Left renal cortex interstitium (tissue), 4 donors: ENCODE measurements around the gene ITGB6. TPM values are rescaled to one million over a fixed set of nuclear protein-coding genes. Genes with fewer than 3 reads are reported as not detected.

ENCODE experiments used
- DNase-seq, 4 donors: peaks; one replicate each; pipeline ENCODE4 v3.0.0-alpha.2; 2013; ENCODE audit warnings: low read depth in 4 of 4, low spot score in 2 of 4, missing footprints in 1 of 4
- polyA plus RNA-seq, 4 donors: library from polyadenylated mRNA; unstranded; fragments of 120-200 nt; gene quantifications; one replicate each; pipeline ENCODE4 v1.2.1, GENCODE V29; 2013; ENCODE audit not compliant: insufficient read length in 4 of 4

The ITGB6 gene, protein sequence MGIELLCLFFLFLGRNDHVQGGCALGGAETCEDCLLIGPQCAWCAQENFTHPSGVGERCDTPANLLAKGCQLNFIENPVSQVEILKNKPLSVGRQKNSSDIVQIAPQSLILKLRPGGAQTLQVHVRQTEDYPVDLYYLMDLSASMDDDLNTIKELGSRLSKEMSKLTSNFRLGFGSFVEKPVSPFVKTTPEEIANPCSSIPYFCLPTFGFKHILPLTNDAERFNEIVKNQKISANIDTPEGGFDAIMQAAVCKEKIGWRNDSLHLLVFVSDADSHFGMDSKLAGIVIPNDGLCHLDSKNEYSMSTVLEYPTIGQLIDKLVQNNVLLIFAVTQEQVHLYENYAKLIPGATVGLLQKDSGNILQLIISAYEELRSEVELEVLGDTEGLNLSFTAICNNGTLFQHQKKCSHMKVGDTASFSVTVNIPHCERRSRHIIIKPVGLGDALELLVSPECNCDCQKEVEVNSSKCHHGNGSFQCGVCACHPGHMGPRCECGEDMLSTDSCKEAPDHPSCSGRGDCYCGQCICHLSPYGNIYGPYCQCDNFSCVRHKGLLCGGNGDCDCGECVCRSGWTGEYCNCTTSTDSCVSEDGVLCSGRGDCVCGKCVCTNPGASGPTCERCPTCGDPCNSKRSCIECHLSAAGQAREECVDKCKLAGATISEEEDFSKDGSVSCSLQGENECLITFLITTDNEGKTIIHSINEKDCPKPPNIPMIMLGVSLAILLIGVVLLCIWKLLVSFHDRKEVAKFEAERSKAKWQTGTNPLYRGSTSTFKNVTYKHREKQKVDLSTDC
- polyA plus RNA-seq: 10 to 100 TPM; 11.7 to 20.6 (median 16.2) TPM

DNA sequence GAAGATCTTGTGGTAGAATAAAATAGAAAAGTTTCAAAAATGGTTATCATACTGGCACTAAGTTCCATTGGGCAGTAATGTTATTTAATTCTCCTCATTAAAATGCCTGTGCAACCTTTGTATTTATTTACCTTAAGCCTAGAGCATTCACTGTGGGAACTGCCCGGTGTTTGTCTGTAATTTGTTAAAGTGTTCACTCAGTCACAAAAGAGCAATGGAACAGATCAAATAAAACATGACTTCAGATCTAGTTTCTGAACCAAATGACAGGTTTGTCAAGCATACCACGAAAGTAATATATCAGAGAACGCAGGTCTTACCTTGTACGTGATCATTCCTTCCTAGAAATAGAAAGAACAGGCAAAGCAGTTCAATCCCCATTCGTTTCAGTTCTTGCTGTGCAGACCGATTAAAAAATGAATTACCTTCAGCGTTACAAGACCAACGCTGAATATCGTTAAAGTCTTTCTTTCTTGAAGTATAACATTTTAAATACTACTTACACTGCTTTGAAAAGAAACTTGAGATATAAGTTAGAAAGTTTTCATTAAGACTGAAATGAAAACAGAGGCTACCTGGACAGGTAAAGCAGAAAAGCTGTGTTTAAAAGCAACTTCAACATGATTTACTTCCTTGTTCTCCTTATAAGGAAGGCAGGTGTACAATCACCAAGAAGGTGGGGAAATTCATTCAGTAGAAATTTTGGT lies at the start of gene ITGB6:
Gene ITGB6, minus strand, starts transcription at position 590 of the 707 bp plus-strand sequence. Its CDS starts 209 bp downstream, at position 381.
- DNase-seq: no peak

DNA sequence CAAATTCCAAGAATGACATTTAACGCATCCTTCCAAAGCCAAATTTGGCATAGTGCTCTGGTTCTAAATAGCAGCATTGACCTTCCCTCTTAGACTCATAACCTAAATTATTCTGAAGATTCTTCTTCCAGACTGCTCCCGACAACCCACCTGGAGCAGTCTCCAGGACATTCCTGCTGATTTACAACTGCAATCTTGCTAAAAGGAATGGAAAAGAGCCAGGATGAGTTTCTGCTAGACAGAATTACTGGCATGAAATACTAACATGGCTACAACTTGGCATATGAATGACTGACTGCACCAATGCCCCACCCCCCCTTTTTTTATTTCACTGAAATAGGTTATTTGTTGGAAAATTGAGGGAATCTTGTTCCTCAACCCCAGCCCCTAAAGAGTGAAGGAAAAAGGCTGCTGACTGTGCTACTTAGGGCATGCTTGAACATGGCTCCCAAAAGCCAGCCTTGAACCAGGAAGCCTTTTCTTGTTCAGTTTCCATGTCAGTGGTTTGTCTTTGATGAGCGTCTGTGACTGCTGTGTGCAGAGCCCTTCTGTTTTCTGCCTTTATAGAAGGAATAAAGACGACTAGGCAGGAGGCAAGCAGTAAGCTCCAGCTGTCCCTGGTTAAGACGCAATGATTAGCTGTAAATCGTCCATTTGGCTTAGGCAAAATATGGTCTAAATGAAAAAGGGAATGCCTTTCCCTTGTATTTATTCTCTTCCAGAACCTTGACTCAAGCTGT lies 47.4 kb upstream of the ITGB6 start:
- DNase-seq: no peak

DNA sequence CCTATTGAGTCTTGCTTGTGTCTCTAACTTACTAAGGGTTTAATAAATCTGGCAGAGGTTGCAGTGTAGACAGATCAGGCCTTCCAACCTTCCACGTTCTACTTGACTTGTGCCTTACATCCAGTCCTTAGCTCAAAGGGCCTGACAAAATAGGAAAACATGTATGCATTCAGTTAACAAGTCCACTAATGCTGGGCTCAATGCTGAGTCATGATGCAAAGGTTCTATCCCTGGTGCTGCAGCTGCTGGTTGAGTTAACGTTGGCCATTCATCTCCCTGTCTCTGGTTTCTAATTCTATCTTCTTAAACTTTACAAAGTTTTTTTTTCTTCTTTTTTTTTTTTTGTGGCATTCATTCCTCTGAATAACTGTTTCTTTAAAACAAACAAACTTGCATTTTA lies 46.3 kb upstream of the ITGB6 start:
- no peak for DNase-seq

DNA sequence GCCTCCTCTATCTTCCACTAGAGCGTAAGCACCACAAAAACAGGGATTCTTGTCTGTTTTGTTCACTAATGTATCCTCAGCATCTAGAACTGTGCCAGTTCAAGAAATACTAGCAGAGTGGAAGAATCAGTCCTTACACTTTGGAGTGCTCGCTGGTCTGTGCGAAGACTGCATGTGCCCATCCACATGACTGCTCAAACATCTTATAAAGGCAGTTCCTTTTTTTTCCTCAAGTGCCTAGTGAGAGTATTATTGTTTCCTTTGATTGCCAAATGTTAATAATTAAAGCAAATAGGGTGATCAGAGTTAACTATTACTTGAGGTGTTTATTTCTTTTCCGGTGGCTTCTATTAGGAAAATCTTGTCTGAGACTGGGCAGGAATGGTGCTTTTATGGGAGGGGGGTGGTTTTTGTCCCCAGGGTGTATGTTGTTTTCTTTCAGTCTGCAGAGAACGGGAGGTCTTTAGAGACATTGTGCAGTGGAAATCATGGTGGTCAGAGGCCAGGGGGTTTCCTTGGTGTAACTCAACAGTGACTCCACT lies 45.6 kb upstream of the ITGB6 start:
- DNase-seq: no peak

DNA sequence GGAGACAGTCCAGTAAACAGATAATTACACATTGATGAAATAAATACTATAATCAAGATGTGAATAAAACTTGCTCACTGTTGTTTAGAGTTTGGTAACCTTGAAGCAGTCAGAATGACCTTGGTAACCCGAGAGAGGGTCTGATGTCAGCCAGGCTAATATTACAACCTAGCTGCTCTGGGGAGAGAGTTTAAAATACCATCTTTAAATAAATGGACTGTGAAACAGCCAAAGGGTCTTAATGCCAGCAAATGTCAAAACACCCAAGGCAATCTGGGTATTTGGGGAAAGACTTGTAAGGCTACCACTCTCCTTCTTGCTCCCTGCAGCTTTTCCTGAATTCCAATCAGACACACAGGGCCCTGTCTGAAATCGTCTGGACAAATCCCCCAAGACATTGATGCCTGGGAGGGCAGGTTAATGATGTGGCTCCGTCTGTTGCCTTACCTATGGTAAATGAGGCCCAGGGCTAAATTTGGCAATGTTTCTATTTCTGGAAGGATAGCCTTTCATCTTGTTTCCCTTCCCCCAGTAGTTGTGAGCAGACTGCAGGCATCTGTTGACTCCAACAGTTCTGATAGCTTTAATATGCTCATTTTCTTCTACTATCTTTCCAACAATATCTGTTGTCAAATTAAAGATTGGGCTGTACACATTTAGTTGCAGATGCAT lies 43.0 kb upstream of the ITGB6 start:
- no peak for DNase-seq

DNA sequence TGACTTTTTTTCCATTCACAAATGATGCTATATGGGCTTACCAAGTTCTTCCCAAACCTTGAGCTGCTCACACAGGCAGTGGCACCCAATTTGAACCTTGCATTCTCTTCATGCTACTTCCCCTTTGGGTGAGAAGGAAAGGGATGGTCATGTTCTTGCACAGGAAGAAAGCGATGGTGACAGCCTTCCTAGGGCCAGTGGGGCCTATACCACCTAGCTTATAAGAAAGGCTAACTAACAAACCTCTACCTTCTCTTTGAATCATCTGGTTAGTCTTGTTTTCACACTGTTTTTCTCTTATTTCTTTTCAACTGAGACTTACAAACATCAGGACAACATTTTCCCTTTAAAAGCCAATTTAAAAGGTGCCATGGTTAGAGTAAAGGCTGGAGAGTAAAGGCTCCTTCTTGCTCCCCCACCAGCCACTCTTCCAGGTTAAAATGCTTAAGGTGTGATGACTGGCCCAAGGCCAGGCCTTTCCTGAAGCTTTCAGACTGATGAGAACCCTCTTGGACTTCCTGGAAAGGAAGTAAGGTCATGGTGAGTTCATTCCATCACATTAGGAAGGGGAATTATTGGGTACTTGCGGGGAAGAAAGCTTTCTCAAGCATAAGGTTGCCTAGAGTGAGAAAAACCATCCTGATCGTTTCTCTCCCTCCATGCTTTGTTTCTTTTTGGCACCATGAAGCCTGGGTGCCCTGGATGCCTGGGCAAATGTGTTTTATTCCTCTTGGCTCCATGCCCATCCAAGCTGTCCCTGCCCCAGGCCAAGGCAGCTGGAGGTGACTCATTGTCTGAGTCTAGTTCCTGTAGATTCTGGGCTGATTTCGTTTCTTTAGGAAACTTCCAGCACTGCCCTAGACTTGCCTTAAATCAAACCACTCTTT lies 41.4 kb upstream of the ITGB6 start:
- DNase-seq: no peak

DNA sequence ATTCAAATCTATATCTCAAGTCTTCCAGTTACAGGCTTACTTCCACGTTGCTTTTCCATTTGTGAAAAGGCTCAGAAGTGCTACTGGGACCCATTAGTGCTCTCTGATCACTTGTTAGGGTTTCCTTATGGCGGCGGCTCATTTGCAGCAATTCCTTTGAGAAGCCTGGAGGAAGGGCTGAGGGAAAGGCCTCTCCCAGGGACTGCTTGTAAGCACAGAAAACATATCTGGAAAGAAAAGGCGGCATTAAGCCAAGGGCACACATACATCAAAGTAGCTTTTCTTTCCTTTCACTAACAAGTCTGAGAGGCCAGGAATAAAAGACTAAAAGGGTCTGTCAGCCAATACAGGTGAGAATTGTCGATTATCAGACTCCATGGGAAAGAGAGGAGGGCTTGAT lies 39.4 kb upstream of the ITGB6 start:
- DNase-seq: no peak

DNA sequence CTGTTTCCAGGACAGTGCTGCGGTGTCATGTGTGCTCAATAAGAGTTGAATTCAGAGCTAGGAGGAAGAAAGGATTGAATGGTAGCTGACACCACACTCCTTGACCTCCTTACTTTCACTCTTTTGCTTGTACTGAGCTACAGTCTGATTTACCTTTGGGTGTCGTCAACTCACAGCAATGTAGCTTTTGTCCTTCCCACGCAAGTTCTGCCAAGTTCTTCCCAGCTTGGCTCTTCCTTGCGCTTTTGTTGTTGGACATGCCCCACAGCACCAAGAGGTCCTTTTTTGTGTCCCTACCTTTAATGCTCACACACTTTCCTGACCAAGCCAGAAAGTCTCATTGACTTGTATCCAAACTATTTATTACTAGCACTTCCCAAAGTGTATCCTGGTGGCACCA lies 38.3 kb upstream of the ITGB6 start:
- no peak for DNase-seq

DNA sequence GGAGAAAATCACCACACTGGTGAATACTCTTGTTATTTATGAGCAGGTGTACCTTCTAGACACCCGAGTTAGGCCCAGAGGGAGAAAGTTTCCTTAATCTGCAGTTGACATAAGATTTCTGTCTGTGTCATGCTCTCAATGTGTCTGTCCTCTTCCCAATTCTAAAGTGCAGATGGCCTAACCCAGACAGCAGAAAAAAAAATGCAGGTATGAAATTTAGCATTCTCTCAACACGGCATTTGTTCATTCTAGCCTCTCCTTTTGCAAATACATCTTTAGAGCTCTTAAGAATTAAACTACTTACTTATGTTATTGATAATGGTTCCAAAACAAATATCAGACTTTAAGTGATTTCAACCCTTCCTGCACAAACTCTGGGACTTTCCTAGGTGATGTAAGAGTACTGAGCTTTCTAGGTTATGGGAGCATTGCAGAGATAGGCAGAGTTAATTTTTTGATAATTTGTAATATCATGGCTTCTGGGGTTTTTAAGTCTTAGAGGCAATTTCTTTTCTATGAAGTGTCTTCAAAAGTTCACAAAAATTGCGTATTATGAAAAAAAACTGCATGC lies 32.9 kb upstream of the ITGB6 start:
- DNase-seq: no peak

DNA sequence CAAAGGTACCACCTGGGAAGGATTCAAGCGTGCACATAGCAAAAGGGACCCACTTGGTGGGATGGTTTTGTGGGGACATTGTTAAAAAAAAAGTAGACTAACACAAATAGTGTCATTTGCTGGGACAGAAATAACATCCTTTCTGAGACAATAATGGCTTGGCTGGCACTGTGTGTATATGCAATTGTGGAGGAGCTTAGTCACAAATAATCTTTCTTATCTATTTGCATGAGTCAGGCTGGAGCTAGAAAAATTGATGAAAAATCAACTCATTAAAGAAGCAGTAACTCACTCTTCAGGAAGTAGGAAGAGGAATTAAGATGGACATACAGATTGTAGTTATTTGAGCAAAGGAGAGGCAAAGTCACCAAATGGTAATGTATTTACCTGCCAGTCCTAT lies 29.5 kb upstream of the ITGB6 start:
- no peak for DNase-seq

DNA sequence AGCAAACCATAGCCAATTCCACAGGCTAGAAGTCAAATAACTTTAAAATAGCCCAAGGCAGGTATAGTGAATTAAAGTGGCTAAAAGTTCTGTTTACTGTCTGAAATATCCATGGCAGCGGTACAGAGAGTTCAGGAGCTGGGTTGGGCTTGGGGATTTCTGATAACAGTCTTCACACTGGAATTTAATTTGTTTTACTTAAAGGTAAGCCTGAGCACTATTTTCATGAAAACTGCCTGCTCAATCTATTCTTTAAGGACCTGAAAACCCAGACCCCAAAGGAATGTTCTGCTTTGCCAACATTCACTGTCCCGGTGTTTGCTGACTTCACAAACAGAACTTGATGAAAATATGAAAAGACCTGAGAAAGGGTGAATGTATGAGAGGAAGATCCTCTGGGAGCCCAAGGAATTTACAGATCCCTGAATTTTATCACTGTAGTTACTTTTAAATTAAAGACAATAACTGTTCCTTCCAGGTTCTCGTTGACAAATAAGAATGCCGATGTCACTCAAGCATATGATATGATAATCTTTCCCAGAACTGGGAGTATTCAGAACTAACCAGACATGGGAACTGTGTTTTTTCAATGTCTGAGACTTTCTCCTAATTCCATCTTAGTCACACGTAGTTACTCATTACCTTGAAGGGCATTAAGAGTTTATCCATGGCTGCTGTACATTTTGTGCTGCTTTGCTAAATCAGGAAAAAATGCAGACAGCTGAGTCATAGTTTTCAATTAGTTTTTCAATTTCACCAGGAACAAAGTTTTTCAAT lies 28.3 kb upstream of the ITGB6 start:
- DNase-seq: no peak

DNA sequence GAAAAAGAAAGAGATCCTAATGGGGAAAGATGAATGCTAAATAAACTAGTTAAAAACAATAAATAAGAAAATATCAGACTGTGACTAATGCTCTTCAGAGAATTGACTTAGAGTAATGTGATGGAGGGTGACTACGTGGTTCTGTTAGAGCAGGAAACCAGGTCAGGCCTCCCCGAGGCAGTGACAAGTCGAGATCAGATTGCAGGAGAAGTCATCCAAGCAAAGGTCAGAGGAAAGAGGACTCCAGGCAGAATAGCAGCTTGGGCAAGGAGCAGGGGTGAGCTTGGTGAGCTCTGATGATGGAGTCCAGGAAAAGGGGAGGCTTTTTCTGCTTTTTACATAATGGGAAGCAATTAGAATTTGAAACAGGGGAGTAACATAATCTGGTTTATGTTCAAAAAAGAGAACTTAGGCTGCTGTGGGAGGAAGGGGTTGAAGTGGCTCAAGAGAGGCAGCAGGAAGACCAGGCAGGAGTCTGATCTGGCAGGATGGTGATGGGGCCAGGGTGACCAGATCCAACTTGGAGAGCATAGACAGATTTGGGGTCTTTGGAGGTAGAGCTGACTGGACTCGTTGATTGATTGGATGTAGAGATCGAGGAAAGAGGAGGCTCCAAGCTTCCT lies 27.3 kb upstream of the ITGB6 start:
- DNase-seq: no peak

DNA sequence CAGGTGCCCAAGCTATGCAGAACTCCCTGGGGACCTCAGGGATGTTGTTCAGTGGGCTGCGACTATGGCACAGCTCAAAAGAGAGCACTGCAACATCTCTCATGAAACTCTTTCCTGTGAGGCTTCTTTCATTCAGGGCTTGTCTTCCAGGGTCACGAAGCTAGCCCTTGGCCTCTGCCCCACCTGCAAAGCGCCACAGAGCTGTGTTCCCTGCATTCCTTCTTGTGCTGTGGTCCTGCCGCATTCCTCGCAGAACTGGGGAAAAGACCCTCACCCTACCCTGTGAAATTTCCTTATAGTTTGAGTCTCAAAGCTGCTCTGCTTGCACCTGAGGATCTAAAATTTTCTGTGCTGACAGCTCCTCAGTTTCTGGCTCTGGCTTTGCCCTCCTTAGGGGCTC lies 26.3 kb upstream of the ITGB6 start:
- DNase-seq: no peak

DNA sequence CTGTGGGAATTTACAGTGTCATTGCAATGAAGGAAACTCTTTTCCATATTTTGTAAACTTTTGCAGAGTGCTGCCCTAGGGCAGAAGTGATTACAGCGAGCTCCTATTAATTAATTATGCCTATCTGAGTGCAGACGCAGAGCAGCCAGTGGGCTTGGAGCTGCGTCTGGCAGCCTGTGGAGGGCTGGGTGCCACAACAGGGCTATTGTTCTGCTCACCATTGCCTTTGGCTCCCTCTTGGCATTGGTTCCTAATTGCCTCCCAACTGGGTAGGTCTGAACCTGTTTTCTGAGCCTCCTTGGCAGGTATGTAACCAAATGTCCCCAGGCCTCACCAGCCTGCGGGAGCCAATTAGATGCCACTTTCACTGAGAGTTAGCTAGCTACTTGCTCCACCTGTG lies 25.6 kb upstream of the ITGB6 start:
- DNase-seq: no peak

DNA sequence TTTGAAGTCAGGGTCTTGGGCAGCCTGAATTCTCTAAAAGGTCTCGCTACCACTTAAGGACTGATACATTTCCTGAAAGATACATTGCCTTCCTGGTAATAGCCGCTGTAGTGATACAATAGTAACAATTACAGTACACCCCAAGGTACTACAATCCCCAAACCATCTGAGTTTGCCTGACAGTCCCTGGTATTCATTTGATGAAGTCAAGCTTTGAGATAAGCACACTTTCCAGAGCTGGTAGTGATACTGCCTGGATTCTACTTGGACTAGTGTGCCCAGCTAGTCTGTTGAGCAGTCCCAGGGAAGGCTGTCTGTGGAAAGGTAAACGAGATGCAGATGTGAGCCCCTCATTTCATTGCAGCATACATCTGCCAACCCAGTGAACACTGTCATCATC lies 24.4 kb upstream of the ITGB6 start:
- DNase-seq: no peak

DNA sequence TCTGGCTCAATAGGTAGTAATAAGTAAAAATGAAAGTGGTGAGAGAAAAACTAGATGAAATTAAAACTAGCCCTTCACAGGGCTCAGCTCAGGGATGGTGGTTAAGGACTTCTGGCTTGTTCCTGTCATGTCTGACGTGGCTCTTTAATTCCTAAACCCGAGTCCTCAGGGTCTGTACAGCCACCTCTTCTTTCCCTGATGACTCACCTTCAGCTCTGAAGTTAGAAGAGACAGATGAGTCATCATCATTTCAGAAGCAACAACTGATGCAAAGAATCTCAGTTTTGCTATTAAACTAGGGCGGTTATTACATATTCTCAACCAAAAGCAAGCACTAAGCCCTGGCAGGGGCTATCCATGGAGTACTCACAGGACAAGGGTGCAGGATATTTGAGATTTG lies 24.0 kb upstream of the ITGB6 start:
- DNase-seq: no peak

DNA sequence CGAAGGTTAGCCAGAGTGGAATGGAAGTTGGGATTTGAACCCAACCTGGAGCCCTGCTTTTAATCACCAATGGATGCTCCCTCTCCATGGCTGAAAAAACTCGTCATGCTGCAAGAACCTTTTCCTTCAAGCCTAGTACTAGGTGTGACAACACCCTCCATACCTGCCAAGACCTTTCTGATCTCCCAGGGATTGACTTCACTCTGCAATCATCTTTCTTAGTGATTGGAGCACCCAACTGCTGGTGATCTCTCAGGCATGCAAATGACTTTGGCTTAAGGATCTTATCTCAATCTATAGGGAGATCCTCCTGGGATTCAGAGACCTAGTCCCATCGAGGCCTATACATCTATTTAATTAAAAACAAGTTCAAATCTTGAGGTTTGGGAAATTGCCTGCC lies 23.5 kb upstream of the ITGB6 start:
- DNase-seq: no peak
